ENCODE results near the gene C1orf35. TPM values are rescaled to one million over a fixed set of nuclear protein-coding genes. Genes with fewer than 3 reads are reported as not detected.
A peak's percentile ranks its signal among the peaks of the same experiment; 100 is the strongest.

The C1orf35 gene
- total and polyA plus RNA-seq, 7 donors, result 3.6 to 8.2 (median 5.7) TPM

DNA sequence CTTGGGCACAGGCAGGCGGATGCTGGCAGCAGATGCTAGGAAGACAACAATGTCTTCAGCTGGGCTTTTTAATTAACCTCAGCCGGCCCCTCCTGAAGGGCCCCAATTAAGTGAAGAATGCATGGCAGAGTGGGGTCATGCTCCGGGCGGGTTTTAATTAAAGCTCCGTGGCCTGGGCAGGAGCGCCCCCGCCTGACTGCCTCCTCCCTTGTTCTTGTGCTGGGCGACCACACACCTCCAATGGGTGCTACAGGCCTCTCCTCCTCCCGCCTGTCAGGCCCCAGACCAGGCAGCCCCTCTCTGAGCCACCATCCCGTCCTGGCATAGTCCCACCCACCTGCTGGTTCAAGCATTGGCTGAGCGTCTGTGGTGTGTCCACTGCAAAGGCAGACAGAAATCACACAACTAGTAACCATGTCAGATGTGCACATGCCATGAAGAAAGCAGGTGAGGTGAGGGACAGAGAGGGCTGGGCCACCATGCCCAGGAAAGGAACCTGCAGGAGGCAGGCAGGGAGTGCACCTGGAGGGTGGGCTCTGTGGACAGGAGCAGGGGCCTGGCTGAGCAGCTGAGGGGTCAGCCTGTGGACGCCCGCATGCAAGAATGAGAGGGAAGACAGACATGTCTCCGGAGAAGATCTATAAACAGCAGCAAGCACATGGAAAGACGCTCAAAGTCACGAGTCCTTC, 29.1 kb downstream of the C1orf35 start:
- peak; percentile 27 for TF ChIP-seq CTCF (IDR thresholded peaks at IDR 0.05)
- no peak overlapping the region for H3K27ac ChIP-seq
- no peak for DNase-seq

GRCh38 chr1:228073061-228073856, 29.9 kb downstream of the C1orf35 start:
- H3K36me3 ChIP-seq (ENCODE audit: insufficient read depth in 1 of 2, low read depth in 1 of 2), result no peaks in the 10 kb centered on the region
- no peaks in the 10 kb centered on the region for H3K4me1 ChIP-seq
- TF ChIP-seq CTCF (IDR thresholded peaks at IDR 0.05), result no peak
- no peaks in the 10 kb centered on the region for H3K9me3 ChIP-seq
- H3K27ac ChIP-seq, result no peak overlapping the region
- intact Hi-C loops (cut with DNase I), result loop anchor here in 1 of 2 donors (10.0 kb wide), 1 partner anchor 308 kb away; no protein-coding TSS in a partner anchor
- peaks cover 0 to 27% (median 12%) of the 10 kb centered on the region in 3 donors for H3K27me3 ChIP-seq (ENCODE audit: insufficient read depth in 3 of 3, low read length in 2 of 3)
- no peak overlapping the region for H3K4me3 ChIP-seq
- DNase-seq (no peak), ATAC-seq (no peak)
- 44 to 59% (median 47%) methylated on average over 22 to 23 of the region's 23 CpGs for WGBS, 3 donors

More for the DNA sequence above, 29.1 kb downstream of the C1orf35 start:
- Histone ChIP-seq H3K27me3 (ENCODE audit: insufficient read depth in 3 of 3, low read length in 2 of 3) (peaks cover 0 to 27% (median 11%) of the 10 kb centered on the region in 3 donors), H3K36me3 (ENCODE audit: insufficient read depth in 1 of 2, low read depth in 1 of 2) (no peaks in the 10 kb centered on the region), H3K4me3 (no peak overlapping the region), H3K4me1 (no peaks in the 10 kb centered on the region), H3K9me3 (no peaks in the 10 kb centered on the region)
- intact Hi-C loops (cut with DNase I), result loop anchor here in 1 of 2 donors (10.0 kb wide), 1 partner anchor 309 kb away; no protein-coding TSS in a partner anchor
- WGBS, 3 donors, result 24 to 28% (median 25%) methylated on average over 16 of the region's 16 CpGs
- ATAC-seq, result peak; percentile 38 to 54 (median 52)

DNA sequence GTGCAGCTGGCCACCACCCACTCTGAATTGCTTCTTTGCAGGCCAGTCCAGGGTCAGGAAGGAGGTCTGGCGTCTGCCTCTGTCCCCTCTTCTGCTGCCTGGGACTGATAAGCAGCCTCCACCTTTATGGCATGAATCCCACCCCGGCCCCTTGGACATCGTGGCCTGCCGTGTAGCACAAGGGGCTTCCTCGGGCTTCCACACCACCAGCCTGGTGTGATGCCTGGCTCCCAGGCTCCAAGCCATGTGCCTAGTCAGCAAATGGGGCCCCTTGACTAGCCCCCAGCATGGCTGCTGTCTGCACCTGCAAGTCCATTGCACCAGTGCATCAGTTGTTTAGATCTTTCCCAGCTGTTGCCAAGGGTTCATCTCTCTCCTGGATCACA, 30.5 kb downstream of the C1orf35 start:
- H3K27me3 ChIP-seq (ENCODE audit: insufficient read depth in 3 of 3, low read length in 2 of 3), result peaks cover 0 to 27% (median 12%) of the 10 kb centered on the region in 3 donors
- ATAC-seq, result no peak
- intact Hi-C loops (cut with DNase I), result loop anchor here in 1 of 2 donors (1.0 to 10.0 kb wide), 2 partner anchors 72 to 308 kb away; no protein-coding TSS in a partner anchor
- no peaks in the 10 kb centered on the region for H3K4me1 ChIP-seq
- no peaks in the 10 kb centered on the region for H3K36me3 ChIP-seq (ENCODE audit: insufficient read depth in 1 of 2, low read depth in 1 of 2)
- TF ChIP-seq CTCF (IDR thresholded peaks at IDR 0.05), result no peak
- WGBS, 3 donors, result 41 to 50% (median 43%) methylated on average over 5 of the region's 5 CpGs
- H3K4me3 ChIP-seq, result no peak overlapping the region
- no peak for DNase-seq
- no peak overlapping the region for H3K27ac ChIP-seq
- no peaks in the 10 kb centered on the region for H3K9me3 ChIP-seq

- H3K9me3 ChIP-seq, result no peaks in the 10 kb centered on the region
- H3K4me3 ChIP-seq, result no peak overlapping the region
- DNase-seq, result no peak
- ATAC-seq, result peak in 2 of 4 donors; percentile 14 to 32
- TF ChIP-seq CTCF (IDR thresholded peaks at IDR 0.05), result no peak
- intact Hi-C loops (cut with DNase I), result loop anchor here in 1 of 2 donors (1.0 to 10.0 kb wide), 2 partner anchors 72 to 307 kb away; no protein-coding TSS in a partner anchor
- no peaks in the 10 kb centered on the region for H3K36me3 ChIP-seq (ENCODE audit: insufficient read depth in 1 of 2, low read depth in 1 of 2)
- no peaks in the 10 kb centered on the region for H3K4me1 ChIP-seq
- no peak overlapping the region for H3K27ac ChIP-seq
- peaks cover 0 to 31% (median 12%) of the 10 kb centered on the region in 3 donors for H3K27me3 ChIP-seq (ENCODE audit: insufficient read depth in 3 of 3, low read length in 2 of 3)
- WGBS, 3 donors, result 63 to 64% (median 64%) methylated on average over 7 of the region's 7 CpGs
Observed at GRCh38 chr1:228071839-228072657, 31.1 kb downstream of the C1orf35 start.

Measured in psoas muscle (tissue), 8 donors.